Transverse colon (tissue), 3 donors: ENCODE data around the gene CADPS.

ENCODE experiments used
- CTCF ChIP-seq, 5 experiments: fragments of 200-600 bp in 3 of 5; fragments of 450-650 bp in 2 of 5; sonication (generic) in 3 of 5; IDR thresholded peaks; 1 replicate in 2 of 5; 2 replicates in 3 of 5; pipeline ENCODE4 v1.5.1; 2016 to 2017; ENCODE audit warnings: antibody characterized with exemption in 5 of 5, inconsistent platforms in 3 of 5, mild to moderate bottlenecking in 2 of 5, moderate library complexity in 1 of 5
- POLR2A ChIP-seq: fragments of 450-650 bp; IDR thresholded peaks from one replicate; pipeline ENCODE4 v1.6.1; 2016; ENCODE audit warnings: antibody characterized with exemption, mild to moderate bottlenecking, moderate library complexity

- no peak for TF ChIP-seq CTCF (IDR thresholded peaks at IDR 0.05)
- TF ChIP-seq POLR2A: no peak
Observed at GRCh38 chr3:62621925-62622324, 253.3 kb downstream of the CADPS start.
